Measurements from ENCODE around the gene PKP3. TPM values are rescaled to one million over a fixed set of nuclear protein-coding genes. Genes with fewer than 3 reads are reported as not detected.
A peak's percentile ranks its signal among the peaks of the same experiment; 100 is the strongest.

The PKP3 gene
- total RNA-seq, 1 donor from 2014 or later, result not detected

GRCh38 chr11:406796-407650, 13.0 kb downstream of the PKP3 start:
- peak; percentile 33 to 88 for DNase-seq (ENCODE audit: low spot score in 2 of 2)
- no peak for TF ChIP-seq CTCF (IDR thresholded peaks at IDR 0.05)
- intact Hi-C loops (cut with DNase I), result loop anchor here (2.0 kb wide), 1 partner anchor 44 kb away; the partner anchor contains the start of gene PTDSS2
- Histone ChIP-seq H3K4me3 (peak overlapping the region; percentile 55 to 56), H3K36me3 (no peaks in the 10 kb centered on the region), H3K27me3 (no peaks in the 10 kb centered on the region), H3K4me1 (peaks cover 6 to 8% of the 10 kb centered on the region in 2 donors), H3K9me3 (no peaks in the 10 kb centered on the region), H3K27ac (no peak overlapping the region)

DNA sequence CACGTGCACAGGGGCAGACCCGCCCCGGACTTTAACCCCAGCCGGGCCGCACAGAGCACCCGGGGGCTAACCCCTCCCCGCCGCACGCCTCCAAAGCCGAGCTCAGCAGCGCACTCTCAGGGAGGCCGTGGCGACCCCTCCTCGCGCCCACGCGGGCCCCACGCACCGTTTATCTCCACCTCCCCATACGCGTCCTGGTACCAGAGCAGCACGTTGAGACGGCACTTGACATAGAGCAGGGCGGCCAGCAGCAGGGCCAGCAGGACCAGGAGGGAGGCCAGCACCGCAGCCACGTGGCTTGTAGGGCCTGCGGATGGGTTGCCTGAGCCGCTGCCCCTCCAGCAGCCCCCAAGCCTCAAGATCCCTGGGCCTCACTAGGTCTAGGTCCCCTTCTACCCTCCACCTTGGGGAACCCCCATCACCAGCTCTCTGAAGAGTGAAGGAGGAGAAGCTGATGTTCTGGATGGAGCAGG, 13.7 kb downstream of the PKP3 start:
- Histone ChIP-seq H3K4me1 (peaks cover 6 to 8% of the 10 kb centered on the region in 2 donors), H3K27me3 (no peaks in the 10 kb centered on the region), H3K4me3 (peak overlapping the region in 1 of 2 donors; percentile 56), H3K36me3 (no peaks in the 10 kb centered on the region), H3K9me3 (no peaks in the 10 kb centered on the region), H3K27ac (no peak overlapping the region)
- intact Hi-C loops (cut with DNase I), result loop anchor here (2.0 kb wide), 1 partner anchor 43 kb away; the partner anchor contains the start of gene PTDSS2
- TF ChIP-seq CTCF (IDR thresholded peaks at IDR 0.05), result no peak
- no peak for DNase-seq (ENCODE audit: low spot score in 2 of 2)

DNA sequence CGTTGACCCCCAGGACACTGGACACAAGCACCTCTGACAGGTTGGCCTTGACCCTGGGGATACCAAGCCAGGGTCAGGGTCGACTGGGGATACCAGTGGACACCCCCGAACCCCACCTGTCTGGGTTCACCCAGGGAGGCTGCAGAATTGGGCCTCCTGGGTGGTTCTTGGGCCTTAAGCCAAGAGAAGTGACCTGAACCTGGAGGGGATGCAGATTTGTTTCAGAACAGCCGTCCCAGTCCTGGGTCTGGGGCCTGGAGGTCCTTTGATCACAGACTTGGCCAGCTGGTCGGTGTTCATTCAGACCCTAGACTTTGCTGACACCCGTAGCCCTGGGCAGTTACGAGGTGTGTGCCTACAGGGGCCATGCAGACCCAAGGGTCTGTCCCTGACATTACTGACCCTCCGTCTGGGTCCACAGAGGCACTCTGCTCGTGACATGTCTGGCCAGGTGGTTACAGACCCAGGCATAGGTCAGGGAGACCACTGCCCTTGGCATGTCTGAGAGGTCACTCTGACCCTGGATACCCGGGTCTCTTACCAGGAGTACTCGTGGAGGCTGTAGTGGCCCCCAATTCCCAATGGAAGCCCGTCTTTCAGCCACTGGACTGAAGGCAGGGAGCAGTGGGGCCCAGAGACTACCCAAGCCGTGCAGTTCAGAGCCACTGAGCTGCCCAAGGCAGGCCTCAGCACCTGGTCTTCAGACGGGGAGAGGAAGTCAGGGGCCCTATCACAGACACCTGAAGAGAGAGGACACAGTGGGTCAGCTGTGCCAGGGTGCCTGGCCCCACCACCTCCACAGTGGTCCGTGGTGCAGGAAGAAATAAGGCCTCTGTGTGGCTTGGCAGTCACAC, 14.4 kb downstream of the PKP3 start:
- no peaks in the 10 kb centered on the region for H3K27me3 ChIP-seq
- H3K4me3 ChIP-seq, result no peak overlapping the region
- H3K36me3 ChIP-seq, result no peaks in the 10 kb centered on the region
- no peaks in the 10 kb centered on the region for H3K9me3 ChIP-seq
- DNase-seq (ENCODE audit: low spot score in 2 of 2), result no peak
- intact Hi-C loops (cut with DNase I), result no loop called here
- no peak for TF ChIP-seq CTCF (IDR thresholded peaks at IDR 0.05)
- H3K4me1 ChIP-seq, result peaks cover 6 to 8% of the 10 kb centered on the region in 2 donors
- no peak overlapping the region for H3K27ac ChIP-seq

- Histone ChIP-seq H3K9me3 (no peaks in the 10 kb centered on the region), H3K27ac (no peak overlapping the region), H3K36me3 (no peaks in the 10 kb centered on the region), H3K4me3 (no peak overlapping the region), H3K4me1 (peaks cover 6 to 8% of the 10 kb centered on the region in 2 donors), H3K27me3 (no peaks in the 10 kb centered on the region)
- no peak for TF ChIP-seq CTCF (IDR thresholded peaks at IDR 0.05)
- DNase-seq (ENCODE audit: low spot score in 2 of 2), result no peak
- intact Hi-C loops (cut with DNase I), result no loop called here
Measured at GRCh38 chr11:409008-409599, 15.1 kb downstream of the PKP3 start.
